Neutrophil (primary cell): Measurements from ENCODE around the gene ADORA1.

Experiments
- H3K27ac ChIP-seq: fragments of 200-600 bp; sonication (generic); 2 replicates; pipeline ENCODE4 v1.5.1; 2016; ENCODE audit warnings: mild to moderate bottlenecking, moderate library complexity
- H3K27me3 ChIP-seq: fragments of 200-600 bp; sonication (generic); 2 replicates; pipeline ENCODE4 v1.6.0; 2016; ENCODE audit warnings: mild to moderate bottlenecking
- H3K36me3 ChIP-seq: fragments of 200-600 bp; sonication (generic); 2 replicates; pipeline ENCODE4 v1.5.1; 2017
- H3K4me1 ChIP-seq, 2 experiments: fragments of 200-600 bp in 1 of 2; sonication (generic) in 1 of 2; 1 replicate in 1 of 2; 2 replicates in 1 of 2; pipeline versions ENCODE4 v1.5.1 to v1.6.1; 2013 to 2016; ENCODE audit warnings: low read depth in 1 of 2, low read length in 1 of 2, mild to moderate bottlenecking in 1 of 2, moderate library complexity in 1 of 2; ENCODE audit not compliant: control insufficient read depth in 1 of 2, insufficient read depth in 1 of 2
- H3K4me3 ChIP-seq, 2 experiments: fragments of 200-600 bp in 1 of 2; sonication (generic) in 1 of 2; 1 replicate in 1 of 2; 2 replicates in 1 of 2; pipeline ENCODE4 v1.5.1; 2013 to 2016; ENCODE audit warnings: low read depth in 1 of 2, low read length in 1 of 2, mild to moderate bottlenecking in 1 of 2, moderate library complexity in 1 of 2
- H3K9me3 ChIP-seq: fragments of 200-600 bp; sonication (generic); 2 replicates; pipeline ENCODE4 v1.5.1; 2016
- TF ChIP-seq, protein P1 (sequence below): fragments of 200-600 bp; sonication (generic); IDR thresholded peaks from 2 replicates; pipeline ENCODE4 v1.5.1; 2016; ENCODE audit warnings: antibody characterized with exemption

Gene ADORA1

GRCh38 chr1:203101813-203102634 is 25.5 kb upstream of the ADORA1 start:
- no peaks in the 10 kb centered on the region for H3K9me3 ChIP-seq
- no peak overlapping the region for H3K4me3 ChIP-seq
- TF ChIP-seq, protein P1, sequence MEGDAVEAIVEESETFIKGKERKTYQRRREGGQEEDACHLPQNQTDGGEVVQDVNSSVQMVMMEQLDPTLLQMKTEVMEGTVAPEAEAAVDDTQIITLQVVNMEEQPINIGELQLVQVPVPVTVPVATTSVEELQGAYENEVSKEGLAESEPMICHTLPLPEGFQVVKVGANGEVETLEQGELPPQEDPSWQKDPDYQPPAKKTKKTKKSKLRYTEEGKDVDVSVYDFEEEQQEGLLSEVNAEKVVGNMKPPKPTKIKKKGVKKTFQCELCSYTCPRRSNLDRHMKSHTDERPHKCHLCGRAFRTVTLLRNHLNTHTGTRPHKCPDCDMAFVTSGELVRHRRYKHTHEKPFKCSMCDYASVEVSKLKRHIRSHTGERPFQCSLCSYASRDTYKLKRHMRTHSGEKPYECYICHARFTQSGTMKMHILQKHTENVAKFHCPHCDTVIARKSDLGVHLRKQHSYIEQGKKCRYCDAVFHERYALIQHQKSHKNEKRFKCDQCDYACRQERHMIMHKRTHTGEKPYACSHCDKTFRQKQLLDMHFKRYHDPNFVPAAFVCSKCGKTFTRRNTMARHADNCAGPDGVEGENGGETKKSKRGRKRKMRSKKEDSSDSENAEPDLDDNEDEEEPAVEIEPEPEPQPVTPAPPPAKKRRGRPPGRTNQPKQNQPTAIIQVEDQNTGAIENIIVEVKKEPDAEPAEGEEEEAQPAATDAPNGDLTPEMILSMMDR: no peak
- peaks cover 9% of the 10 kb centered on the region for H3K27me3 ChIP-seq
- H3K4me1 ChIP-seq: peaks cover 18 to 28% of the 10 kb centered on the region in 2 experiments
- H3K36me3 ChIP-seq: no peaks in the 10 kb centered on the region
- H3K27ac ChIP-seq: peak overlapping the region; percentile 85

- H3K27me3 ChIP-seq: peaks cover 20% of the 10 kb centered on the region
- no peaks in the 10 kb centered on the region for H3K36me3 ChIP-seq
- H3K4me1 ChIP-seq: peaks cover 18 to 28% of the 10 kb centered on the region in 2 experiments
- H3K4me3 ChIP-seq: no peak overlapping the region
- no peaks in the 10 kb centered on the region for H3K9me3 ChIP-seq
- no peak overlapping the region for H3K27ac ChIP-seq
- TF ChIP-seq, protein P1: no peak
Measured at GRCh38 chr1:203103216-203103615, 24.3 kb upstream of the ADORA1 start.

GRCh38 chr1:203103829-203104495 is 23.6 kb upstream of the ADORA1 start:
- H3K4me1 ChIP-seq: peaks cover 18 to 28% of the 10 kb centered on the region in 2 experiments
- TF ChIP-seq, protein P1: no peak
- H3K4me3 ChIP-seq: no peak overlapping the region
- no peaks in the 10 kb centered on the region for H3K36me3 ChIP-seq
- no peak overlapping the region for H3K27ac ChIP-seq
- H3K9me3 ChIP-seq: no peaks in the 10 kb centered on the region
- H3K27me3 ChIP-seq: peaks cover 28% of the 10 kb centered on the region

GRCh38 chr1:203104789-203105390 is 22.6 kb upstream of the ADORA1 start:
- TF ChIP-seq, protein P1: no peak
- no peak overlapping the region for H3K4me3 ChIP-seq
- no peak overlapping the region for H3K27ac ChIP-seq
- peaks cover 14 to 23% of the 10 kb centered on the region in 2 experiments for H3K4me1 ChIP-seq
- H3K36me3 ChIP-seq: no peaks in the 10 kb centered on the region
- no peaks in the 10 kb centered on the region for H3K9me3 ChIP-seq
- peaks cover 37% of the 10 kb centered on the region for H3K27me3 ChIP-seq

DNA sequence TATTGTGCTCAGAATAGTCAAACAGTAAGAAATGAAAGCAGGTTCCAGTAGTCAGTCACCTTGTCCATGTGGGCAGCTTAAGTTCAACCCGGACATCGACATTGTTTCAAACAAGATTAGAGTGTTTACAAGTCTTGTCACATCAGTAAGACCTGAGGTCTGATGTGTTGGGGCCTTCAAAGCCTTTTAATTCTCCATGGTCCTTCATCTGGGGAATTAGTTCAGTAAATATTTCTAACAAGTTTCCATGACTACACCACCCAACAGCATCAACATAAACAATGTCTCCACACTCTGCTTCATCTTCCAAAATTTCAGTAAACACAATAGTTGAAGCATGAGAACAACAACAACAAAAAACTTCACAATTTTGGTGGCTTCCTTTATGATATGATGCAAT is 15.1 kb upstream of the ADORA1 start:
- no peaks in the 10 kb centered on the region for H3K36me3 ChIP-seq
- no peaks in the 10 kb centered on the region for H3K4me1 ChIP-seq
- no peak overlapping the region for H3K4me3 ChIP-seq
- H3K27ac ChIP-seq: no peak overlapping the region
- no peaks in the 10 kb centered on the region for H3K9me3 ChIP-seq
- H3K27me3 ChIP-seq: peaks cover 81% of the 10 kb centered on the region
- TF ChIP-seq, protein P1: no peak
